Osteoblast (primary cell): Measurements from ENCODE around the gene DPP10. TPM values are rescaled to one million over a fixed set of nuclear protein-coding genes. Genes with fewer than 3 reads are reported as not detected.
A peak's percentile ranks its signal among the peaks of the same experiment; 100 is the strongest.

Experiments
- DNase-seq: peaks from one replicate; pipeline ENCODE4 v3.0.0; 2011; ENCODE audit warnings: low spot score, mixed read lengths; ENCODE audit not compliant: insufficient read length; ENCODE audit errors: missing footprints
- H2AFZ ChIP-seq: 2 replicates; pipeline ENCODE4 v1.6.0; 2011; ENCODE audit warnings: mild to moderate bottlenecking, low read length
- H3K27ac ChIP-seq: 2 replicates; pipeline ENCODE4 v1.5.1; 2011; ENCODE audit warnings: mild to moderate bottlenecking, low read depth, low read length, moderate library complexity
- H3K27me3 ChIP-seq: 2 replicates; pipeline ENCODE4 v1.6.0; 2012; ENCODE audit warnings: mild to moderate bottlenecking, control low read depth, inconsistent platforms, low read length, moderate library complexity; ENCODE audit not compliant: insufficient read depth
- H3K36me3 ChIP-seq: 2 replicates; pipeline ENCODE4 v1.5.1; 2011; ENCODE audit warnings: mild to moderate bottlenecking, low read length, control low read depth, moderate library complexity; ENCODE audit not compliant: insufficient read depth
- H3K4me1 ChIP-seq: 2 replicates; pipeline ENCODE4 v1.5.1; 2011; ENCODE audit warnings: mild to moderate bottlenecking, low read length, control low read depth, moderate library complexity; ENCODE audit not compliant: insufficient read depth
- H3K4me2 ChIP-seq: 2 replicates; pipeline ENCODE4 v1.6.0; 2011; ENCODE audit warnings: mild to moderate bottlenecking, low read length; ENCODE audit not compliant: insufficient read depth
- H3K4me3 ChIP-seq: fragments of 200-600 bp; sonication (generic); 3 replicates; pipeline ENCODE4 v1.5.1; 2012; ENCODE audit warnings: mild to moderate bottlenecking, low read length, inconsistent platforms; ENCODE audit not compliant: insufficient read depth
- H3K79me2 ChIP-seq: 2 replicates; pipeline ENCODE4 v1.6.0; 2012; ENCODE audit warnings: mild to moderate bottlenecking, low read length, control low read depth, inconsistent platforms; ENCODE audit not compliant: insufficient read depth
- H3K9me3 ChIP-seq: 2 replicates; pipeline ENCODE4 v1.5.1; 2011; ENCODE audit warnings: low read depth, low read length, control low read depth
- H4K20me1 ChIP-seq: 2 replicates; pipeline ENCODE4 v1.6.0; 2012; ENCODE audit warnings: mild to moderate bottlenecking, low read length, control low read depth; ENCODE audit not compliant: insufficient read depth
- total RNA-seq: library from RNA; depleted of rRNA; stranded (reverse); fragments of >200 nt; gene quantifications from 2 replicates; pipeline ENCODE4 v1.2.3, GENCODE V29; 2012
- TF ChIP-seq, protein P1 (sequence below): IDR thresholded peaks from 2 replicates; pipeline ENCODE4 v1.5.1; 2011; ENCODE audit warnings: mild to moderate bottlenecking, low read depth, low read length, moderate library complexity; ENCODE audit errors: extremely low read depth

Gene DPP10
- total RNA-seq, 1 donor = not detected

DNA sequence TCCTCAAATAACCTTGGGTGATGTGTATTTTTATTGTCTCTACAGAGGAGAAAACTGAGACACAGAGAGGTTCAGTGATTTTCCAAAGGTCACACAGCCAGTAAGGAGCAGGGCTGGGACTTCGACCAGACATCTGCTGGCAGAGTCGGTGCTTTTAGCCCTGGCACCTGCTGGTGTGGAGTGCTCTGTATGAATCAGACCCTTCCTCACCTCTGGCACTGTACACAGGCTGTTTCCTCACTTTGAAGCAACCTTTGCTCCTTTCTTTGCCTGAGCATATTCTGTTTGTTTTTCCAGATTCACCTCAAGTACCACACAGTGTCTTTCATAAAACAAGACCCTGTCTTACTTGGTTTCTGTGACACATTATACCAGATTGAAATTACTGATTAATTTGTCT, 107.9 kb downstream of the DPP10 start:
- no peaks in the 10 kb centered on the region for H3K9me3 ChIP-seq
- no peak for DNase-seq

DNA sequence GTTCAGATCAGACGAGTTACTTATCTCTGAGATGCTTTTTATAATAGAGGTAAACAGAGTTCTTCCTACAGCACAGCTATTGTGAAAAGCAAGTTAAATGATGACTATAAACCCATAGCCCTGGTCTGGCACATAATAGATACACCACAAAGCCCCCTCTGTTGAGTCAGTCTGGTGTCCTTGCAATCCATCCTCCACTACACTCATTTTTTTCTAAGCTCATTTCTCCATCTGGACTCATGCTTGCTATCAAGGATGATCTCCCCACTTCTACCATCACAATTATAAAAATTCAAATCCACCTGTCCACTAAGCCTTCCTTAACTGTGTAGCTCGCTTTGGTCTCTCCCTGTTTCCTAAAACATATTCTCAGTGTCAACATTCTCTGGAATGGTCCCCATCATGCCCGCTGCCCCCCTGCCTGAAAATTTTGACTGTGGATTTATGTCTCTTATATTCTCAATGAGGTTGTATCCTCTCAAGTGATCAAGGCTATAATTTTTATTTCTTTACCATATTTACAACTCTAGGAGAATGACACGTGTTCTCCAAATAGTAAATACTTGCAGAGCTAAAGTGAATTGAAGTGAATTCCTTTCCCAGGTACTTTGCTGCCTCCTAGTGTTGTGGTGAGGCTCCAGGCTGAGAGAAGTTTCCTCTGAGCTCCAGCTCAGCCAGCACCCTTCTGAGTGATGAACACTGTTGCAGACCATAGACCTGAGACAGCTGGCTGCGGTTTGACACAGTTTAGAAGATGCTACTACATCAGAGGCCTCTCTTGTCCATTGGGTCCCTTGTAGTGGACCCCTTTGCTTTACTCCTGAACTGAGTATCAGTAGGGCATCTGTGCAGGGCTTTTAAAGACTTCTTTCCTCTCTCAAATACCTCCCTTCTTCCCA, 108.7 kb downstream of the DPP10 start:
- no peaks in the 10 kb centered on the region for H3K79me2 ChIP-seq
- no peak overlapping the region for H3K4me3 ChIP-seq
- H4K20me1 ChIP-seq = no peaks in the 10 kb centered on the region
- H3K27ac ChIP-seq = no peak overlapping the region
- DNase-seq = peak; percentile 87
- no peaks in the 10 kb centered on the region for H3K4me1 ChIP-seq
- no peaks in the 10 kb centered on the region for H3K36me3 ChIP-seq
- TF ChIP-seq, protein P1, sequence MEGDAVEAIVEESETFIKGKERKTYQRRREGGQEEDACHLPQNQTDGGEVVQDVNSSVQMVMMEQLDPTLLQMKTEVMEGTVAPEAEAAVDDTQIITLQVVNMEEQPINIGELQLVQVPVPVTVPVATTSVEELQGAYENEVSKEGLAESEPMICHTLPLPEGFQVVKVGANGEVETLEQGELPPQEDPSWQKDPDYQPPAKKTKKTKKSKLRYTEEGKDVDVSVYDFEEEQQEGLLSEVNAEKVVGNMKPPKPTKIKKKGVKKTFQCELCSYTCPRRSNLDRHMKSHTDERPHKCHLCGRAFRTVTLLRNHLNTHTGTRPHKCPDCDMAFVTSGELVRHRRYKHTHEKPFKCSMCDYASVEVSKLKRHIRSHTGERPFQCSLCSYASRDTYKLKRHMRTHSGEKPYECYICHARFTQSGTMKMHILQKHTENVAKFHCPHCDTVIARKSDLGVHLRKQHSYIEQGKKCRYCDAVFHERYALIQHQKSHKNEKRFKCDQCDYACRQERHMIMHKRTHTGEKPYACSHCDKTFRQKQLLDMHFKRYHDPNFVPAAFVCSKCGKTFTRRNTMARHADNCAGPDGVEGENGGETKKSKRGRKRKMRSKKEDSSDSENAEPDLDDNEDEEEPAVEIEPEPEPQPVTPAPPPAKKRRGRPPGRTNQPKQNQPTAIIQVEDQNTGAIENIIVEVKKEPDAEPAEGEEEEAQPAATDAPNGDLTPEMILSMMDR = peak; percentile 63
- no peak overlapping the region for H2AFZ ChIP-seq
- H3K27me3 ChIP-seq = no peaks in the 10 kb centered on the region
- H3K4me2 ChIP-seq = no peak overlapping the region
- no peaks in the 10 kb centered on the region for H3K9me3 ChIP-seq

More for the DNA sequence above, 107.9 kb downstream of the DPP10 start:
- H3K79me2 ChIP-seq = no peaks in the 10 kb centered on the region
- no peak overlapping the region for H3K4me2 ChIP-seq
- H3K36me3 ChIP-seq = no peaks in the 10 kb centered on the region
- H3K4me3 ChIP-seq = no peak overlapping the region
- H3K27me3 ChIP-seq = no peaks in the 10 kb centered on the region
- H3K27ac ChIP-seq = no peak overlapping the region
- no peaks in the 10 kb centered on the region for H4K20me1 ChIP-seq
- TF ChIP-seq, protein P1 = no peak
- no peaks in the 10 kb centered on the region for H3K4me1 ChIP-seq
- H2AFZ ChIP-seq = no peak overlapping the region

DNA sequence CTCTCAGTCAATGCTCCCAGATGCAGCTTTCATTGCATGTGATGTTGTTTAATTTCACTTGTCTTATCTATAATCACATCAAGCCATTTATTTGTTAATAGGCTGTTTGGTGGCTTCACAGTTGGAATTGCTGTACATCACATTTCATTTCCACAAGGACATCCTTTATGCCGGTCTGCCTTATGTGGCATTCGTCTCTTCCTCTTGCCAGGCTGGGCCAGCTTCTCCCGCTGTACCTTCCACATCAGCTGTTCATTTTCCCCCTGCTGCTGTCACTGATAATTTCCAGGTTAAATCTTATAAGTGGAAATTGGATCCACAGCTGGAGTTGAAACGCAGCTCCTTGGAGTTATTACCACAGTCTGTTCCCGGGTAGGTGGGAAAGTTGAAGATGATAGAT, 110.6 kb downstream of the DPP10 start:
- H3K27me3 ChIP-seq = no peaks in the 10 kb centered on the region
- H3K79me2 ChIP-seq = no peaks in the 10 kb centered on the region
- no peaks in the 10 kb centered on the region for H3K4me1 ChIP-seq
- no peak for DNase-seq
- TF ChIP-seq, protein P1 = no peak
- no peak overlapping the region for H3K27ac ChIP-seq
- no peaks in the 10 kb centered on the region for H4K20me1 ChIP-seq
- H2AFZ ChIP-seq = no peak overlapping the region
- H3K9me3 ChIP-seq = no peaks in the 10 kb centered on the region
- H3K4me3 ChIP-seq = no peak overlapping the region
- H3K4me2 ChIP-seq = no peak overlapping the region
- H3K36me3 ChIP-seq = no peaks in the 10 kb centered on the region

DNA sequence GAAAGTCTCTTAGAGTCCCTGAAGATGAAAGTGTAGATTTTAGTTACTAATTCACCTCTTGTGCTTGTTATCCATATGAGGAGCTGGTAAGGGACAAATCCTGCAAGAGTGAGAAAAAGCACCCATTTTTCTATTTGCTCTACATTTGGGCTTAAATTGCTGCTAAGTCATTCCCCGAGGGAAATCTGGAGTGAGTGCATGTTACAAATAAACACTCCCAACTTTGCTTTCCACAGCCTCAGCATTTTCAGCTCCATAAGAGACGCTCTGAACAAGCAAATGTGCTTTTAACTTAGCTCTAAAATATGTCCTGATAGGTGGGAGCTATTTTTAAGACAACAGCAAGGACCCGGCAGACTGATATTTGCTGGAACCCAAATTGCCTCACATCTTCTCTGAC, 126.7 kb downstream of the DPP10 start:
- H3K79me2 ChIP-seq = no peaks in the 10 kb centered on the region
- TF ChIP-seq, protein P1 = no peak
- no peaks in the 10 kb centered on the region for H4K20me1 ChIP-seq

More for the DNA sequence above, 126.7 kb downstream of the DPP10 start:
- Histone ChIP-seq H3K27me3 (no peaks in the 10 kb centered on the region), H3K36me3 (no peaks in the 10 kb centered on the region), H3K4me3 (no peak overlapping the region), H3K27ac (no peak overlapping the region), H3K4me1 (no peaks in the 10 kb centered on the region), H3K4me2 (no peak overlapping the region), H3K9me3 (no peaks in the 10 kb centered on the region), H2AFZ (no peak overlapping the region)
- DNase-seq = no peak
